HG02763 (cell line): ENCODE results near the gene LZIC.
A peak's percentile ranks its signal among the peaks of the same experiment; 100 is the strongest.
"Not testable (repeated sequence)": the region's sequence is repeated elsewhere in the genome, so short reads cannot be mapped to it uniquely, and the experiment has no call there.

ENCODE experiments used
- ATAC-seq: cut with Tn5 transposase; IDR thresholded peaks from one replicate; pipeline ENCODE4 v1.9.1; 2021; ENCODE audit warnings: mild to moderate bottlenecking, moderate library complexity; ENCODE audit not compliant: unreplicated experiment

Gene LZIC

DNA sequence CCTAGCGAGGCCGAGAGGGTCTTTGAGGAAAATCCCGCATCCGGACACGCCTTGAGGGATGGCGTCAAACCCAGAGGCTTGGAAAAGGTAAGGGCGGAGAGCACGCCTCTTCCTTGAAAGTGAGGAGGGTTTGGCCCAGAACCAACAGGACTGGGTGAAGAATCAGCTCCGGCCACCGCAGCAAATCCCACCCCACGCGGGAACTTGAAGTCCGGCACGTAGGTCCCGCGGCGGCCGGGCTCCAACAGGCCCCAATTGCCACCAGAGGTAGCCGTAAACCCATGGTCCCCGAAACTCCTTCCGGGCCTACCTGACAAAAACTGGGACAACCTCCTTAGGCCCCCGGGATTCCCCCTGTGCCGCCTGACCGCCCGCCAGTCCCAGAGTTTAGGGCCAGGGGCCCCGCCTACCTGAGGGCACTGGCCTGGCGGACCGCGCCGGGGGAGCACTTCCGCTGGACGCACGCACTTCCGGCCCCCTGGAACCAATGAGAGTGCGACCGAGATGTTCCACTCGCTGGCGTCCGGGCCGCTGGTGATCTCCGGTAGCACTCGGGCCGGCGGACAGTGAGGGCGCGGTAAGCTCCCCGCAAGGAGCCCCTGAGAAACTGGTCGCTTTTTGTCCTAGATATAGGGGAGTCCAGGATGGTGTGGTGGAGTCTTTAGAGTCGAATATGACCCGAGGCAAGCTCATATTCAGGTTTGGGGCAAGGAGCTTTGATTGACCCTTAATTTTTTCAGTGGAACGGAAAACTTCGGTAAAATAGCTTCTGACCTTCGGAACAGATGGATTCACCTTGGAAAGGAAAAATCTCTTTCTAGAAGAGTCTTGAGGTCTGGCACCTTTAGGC is at the start of gene LZIC, which contains the start of gene NMNAT1:
TSS of gene LZIC (minus strand) at position 453 of the 850 bp plus-strand sequence. CDS start 6,772 bp downstream, outside the sequence.
TSS of gene NMNAT1 (plus strand) at position 537 of the 850 bp plus-strand sequence. CDS start 28,599 bp downstream, outside the sequence.
- ATAC-seq = peak; percentile 91

GRCh38 chr1:9992910-9993309 is 49.7 kb upstream of the LZIC start:
- no peak for ATAC-seq

GRCh38 chr1:9990944-9991343 is 47.8 kb upstream of the LZIC start:
- ATAC-seq = no peak

DNA sequence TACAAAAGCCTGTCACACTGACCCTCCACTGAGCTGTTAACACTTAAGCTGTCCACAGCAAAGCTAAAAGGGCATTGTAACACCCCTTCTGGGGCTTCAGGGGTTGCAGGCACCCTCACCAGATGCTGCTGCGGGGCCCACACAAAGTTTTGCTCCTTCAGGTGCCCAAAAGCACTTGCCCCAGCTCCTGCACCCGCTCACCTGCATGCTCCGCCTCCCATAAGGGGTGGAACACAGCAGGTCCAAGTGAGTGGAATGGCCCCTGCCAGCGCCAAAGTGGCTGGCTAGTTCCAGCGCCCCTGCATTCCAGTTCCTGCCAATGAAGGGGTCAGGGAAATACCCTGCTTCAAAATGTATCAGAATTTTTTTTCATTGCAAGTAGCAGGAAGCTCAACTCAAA is 46.6 kb upstream of the LZIC start:
- no peak for ATAC-seq

DNA sequence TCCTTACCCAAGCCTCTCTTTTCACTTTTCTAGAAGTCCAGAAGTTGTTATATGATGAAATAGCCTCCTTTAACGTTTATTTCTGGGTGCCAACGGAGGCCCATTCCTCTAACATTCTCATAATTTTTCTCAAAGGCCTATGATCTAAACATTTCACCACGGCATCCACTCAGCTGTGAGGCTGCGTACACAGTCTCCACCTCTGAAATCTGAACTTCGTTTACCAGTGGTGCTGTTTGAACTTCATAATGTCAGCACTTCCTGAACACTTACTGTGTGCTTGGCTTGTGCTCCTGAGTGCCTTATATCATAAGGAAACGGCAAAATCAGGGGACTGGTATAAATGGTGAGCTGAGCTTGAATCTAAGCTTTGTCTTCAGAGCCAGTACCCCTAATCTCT is 41.8 kb upstream of the LZIC start:
- ATAC-seq = no peak

DNA sequence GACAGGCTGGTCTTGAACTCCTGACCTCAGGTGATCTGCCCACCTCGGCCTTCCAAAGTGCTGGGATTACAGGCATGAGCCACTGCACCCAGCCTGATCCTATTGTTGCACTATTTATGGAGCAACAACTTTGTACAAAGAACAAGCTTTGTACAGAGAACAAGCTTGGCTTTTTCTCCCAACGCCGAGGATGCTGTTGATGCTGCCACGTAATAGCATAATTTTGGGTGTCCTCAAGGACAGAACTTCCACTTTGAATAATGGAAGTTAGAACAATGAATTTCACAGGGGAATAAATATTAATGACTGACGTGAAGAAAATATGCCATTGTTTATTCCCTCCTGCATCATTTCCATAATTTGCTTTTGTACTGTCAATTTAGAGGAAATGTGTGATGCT is 41.1 kb upstream of the LZIC start:
- ATAC-seq = no peak

GRCh38 chr1:9960706-9961562 is 17.7 kb upstream of the LZIC start:
- ATAC-seq = peak; percentile 51

DNA sequence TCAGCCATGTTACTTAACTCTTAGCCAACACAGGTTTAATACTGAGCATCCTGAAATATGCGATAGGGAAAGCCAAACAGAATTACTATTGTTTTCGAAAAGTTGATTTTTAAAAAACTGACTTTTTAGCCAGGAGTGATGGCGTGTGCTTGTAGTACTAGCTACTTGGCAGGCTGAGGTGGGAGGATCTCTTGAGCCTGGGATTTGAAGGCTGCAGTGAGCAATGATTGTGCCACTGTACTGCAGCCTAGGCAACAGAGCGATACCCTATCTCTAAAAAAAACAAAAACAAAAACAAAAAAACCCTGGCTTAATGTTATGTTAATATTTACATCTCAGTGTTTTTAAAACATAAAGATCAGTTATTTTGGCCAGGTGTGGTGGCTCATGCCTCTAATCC is 16.8 kb upstream of the LZIC start:
- no peak for ATAC-seq

GRCh38 chr1:9957726-9958125 is 14.5 kb upstream of the LZIC start:
- no peak for ATAC-seq

GRCh38 chr1:9946315-9946714 is 3.1 kb upstream of the LZIC start:
- ATAC-seq = no peak

DNA sequence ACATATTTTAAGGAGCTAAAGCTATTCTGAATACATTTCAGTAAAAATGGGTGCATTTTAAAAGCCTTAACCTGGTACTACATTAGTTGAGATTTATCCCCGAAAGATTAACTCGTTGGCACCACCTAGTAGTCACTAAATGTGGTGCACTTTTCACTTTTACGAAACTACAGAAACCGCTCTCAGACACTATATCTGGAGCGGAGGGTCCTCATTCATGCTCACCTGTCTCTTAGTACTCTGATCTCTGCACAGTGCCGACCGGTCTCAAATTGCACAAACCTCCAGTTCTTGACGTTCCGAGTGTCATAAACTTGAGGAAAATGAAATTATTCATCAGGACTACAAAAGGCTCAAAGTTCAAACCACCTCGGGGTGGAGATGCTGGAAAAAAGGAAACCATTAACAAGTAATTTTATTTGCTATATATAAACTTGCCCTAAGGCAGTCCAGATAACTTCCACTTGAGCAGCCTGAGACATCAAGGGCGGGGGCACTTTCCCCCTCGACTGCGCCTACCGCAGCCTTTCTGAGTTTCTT is 722 bp downstream of the LZIC start:
- ATAC-seq = no peak

GRCh38 chr1:9929431-9930385 is 13.5 kb downstream of the LZIC start:
- no peak for ATAC-seq

DNA sequence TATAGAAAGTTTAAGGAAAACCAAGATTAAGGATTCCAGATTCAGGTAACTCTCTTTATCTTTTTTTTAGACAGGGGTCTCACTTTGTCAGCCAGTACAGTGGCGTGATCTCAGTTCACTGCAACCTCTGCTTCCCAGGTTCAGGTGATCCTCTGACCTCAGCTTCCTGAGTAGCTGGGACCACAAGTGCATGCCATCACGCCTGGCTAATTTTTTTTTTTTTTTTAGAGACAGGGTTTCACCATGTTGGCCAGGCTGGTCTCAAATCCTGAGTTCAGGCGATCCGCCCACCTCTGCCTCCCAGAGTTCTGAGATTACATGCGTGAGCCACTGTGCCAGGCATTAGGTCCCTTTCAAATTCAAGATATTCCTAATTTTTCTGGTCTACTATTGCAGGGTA is 15.9 kb downstream of the LZIC start:
- ATAC-seq = no peak

DNA sequence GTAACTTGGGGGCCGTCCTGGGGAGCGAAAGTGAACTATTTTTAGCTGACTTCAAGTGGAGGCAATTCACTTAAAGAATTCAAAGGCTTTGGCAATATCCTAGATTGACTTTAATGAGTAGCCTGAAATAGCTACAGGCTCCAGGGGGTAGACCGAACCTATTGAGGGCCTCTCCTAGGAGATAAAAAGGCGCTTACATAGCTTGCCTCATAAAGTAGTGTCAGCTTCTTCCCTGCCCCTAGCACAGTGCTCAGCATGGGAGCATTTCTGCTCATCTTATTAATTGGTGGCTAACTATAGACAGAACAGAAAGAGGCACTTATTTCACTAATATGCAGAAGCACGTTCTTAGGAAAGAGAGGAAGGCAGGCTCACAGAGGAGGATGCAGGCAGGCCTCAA is 20.8 kb downstream of the LZIC start:
- no peak for ATAC-seq

DNA sequence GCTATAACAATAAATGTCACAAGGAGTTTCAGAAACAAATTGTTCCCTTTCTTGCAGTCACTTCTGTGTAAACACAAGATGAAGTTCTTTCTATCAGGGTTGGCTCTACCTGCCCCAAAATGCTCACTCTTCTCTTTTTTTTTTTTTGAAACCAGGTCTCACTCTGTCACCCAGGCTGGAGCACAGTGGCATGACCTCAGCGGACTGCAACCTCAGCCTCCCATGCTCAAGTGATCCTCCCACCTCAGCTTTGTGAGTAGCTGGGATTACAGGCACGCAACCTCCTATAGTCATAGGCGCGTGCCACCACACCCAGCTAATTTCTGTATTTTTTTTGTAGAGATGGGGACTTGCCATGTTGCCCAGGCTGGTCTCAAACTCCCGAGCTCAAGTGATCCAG is 22.6 kb downstream of the LZIC start:
- ATAC-seq = no peak

GRCh38 chr1:9917901-9918300 is 25.3 kb downstream of the LZIC start:
- no peak for ATAC-seq

DNA sequence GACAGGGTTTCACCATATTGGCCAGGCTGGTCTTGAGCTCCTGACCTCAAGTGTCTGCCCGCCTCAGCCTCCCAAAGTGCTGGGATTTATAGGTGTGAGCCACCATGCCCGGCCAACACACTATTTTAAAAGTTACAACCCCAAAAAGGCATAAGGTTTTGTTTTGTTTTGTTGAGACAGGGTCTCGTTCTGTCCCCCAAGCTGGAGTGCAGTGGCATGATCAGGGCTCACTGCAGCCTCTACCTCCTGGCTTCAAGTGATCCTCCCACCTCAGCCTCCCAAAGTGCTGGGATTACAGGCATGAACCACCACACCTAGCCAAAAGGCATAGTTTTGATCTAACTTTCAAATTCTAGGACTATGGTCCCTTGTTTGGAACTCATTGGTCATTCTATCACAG is 25.7 kb downstream of the LZIC start:
- ATAC-seq = not testable (repeated sequence)

- no peak for ATAC-seq
Measured at GRCh38 chr1:9916452-9916851, 26.7 kb downstream of the LZIC start.

GRCh38 chr1:9914610-9914937 is 28.6 kb downstream of the LZIC start:
- no peak for ATAC-seq

- no peak for ATAC-seq
Measured at GRCh38 chr1:9912264-9912936, 30.8 kb downstream of the LZIC start.
